ENCODE measurements around the gene RASAL1. TPM values are rescaled to one million over a fixed set of nuclear protein-coding genes. Genes with fewer than 3 reads are reported as not detected.
"Not testable (repeated sequence)": the region's sequence is repeated elsewhere in the genome, so short reads cannot be mapped to it uniquely, and the experiment has no call there.

The RASAL1 gene
- total and polyA plus RNA-seq, 2 experiments from 2014 or later = 0.24 to 0.33 TPM

GRCh38 chr12:113127791-113128199 lies 7.8 kb downstream of the RASAL1 start:
- Histone ChIP-seq H3K9me3 (ENCODE audit: low read depth) (no peaks in the 10 kb centered on the region), H3K36me3 (no peaks in the 10 kb centered on the region), H3K4me1 (ENCODE audit: low read depth) (no peaks in the 10 kb centered on the region), H3K27ac (no peak overlapping the region), H3K4me3 (no peak overlapping the region), H3K27me3 (no peaks in the 10 kb centered on the region)
- no peak for DNase-seq (ENCODE audit: low read depth in 1 of 2, low spot score in 1 of 2)
- no peak for TF ChIP-seq CTCF (IDR thresholded peaks at IDR 0.05; ENCODE audit: low read depth, low read length)

- Histone ChIP-seq H3K4me1 (ENCODE audit: low read depth) (no peaks in the 10 kb centered on the region), H3K9me3 (ENCODE audit: low read depth) (no peaks in the 10 kb centered on the region), H3K4me3 (no peak overlapping the region), H3K36me3 (no peaks in the 10 kb centered on the region), H3K27ac (no peak overlapping the region), H3K27me3 (no peaks in the 10 kb centered on the region)
- no peak for TF ChIP-seq CTCF (IDR thresholded peaks at IDR 0.05; ENCODE audit: low read depth, low read length)
- no peak for DNase-seq (ENCODE audit: low read depth in 1 of 2, low spot score in 1 of 2)
Observed at GRCh38 chr12:113120670-113121370, 14.7 kb downstream of the RASAL1 start.

- no peak for TF ChIP-seq CTCF (IDR thresholded peaks at IDR 0.05; ENCODE audit: low read depth, low read length)
- Histone ChIP-seq H3K36me3 (no peaks in the 10 kb centered on the region), H3K27ac (no peak overlapping the region), H3K27me3 (no peaks in the 10 kb centered on the region), H3K4me1 (ENCODE audit: low read depth) (no peaks in the 10 kb centered on the region), H3K4me3 (no peak overlapping the region), H3K9me3 (ENCODE audit: low read depth) (no peaks in the 10 kb centered on the region)
- no peak for DNase-seq (ENCODE audit: low read depth in 1 of 2, low spot score in 1 of 2)
Observed at GRCh38 chr12:113119980-113120669, 15.4 kb downstream of the RASAL1 start.

- TF ChIP-seq CTCF (IDR thresholded peaks at IDR 0.05; ENCODE audit: low read depth, low read length) = no peak
- no peaks in the 10 kb centered on the region for H3K27me3 ChIP-seq
- DNase-seq (ENCODE audit: low read depth in 1 of 2, low spot score in 1 of 2) = no peak
- no peaks in the 10 kb centered on the region for H3K4me1 ChIP-seq (ENCODE audit: low read depth)
- H3K27ac ChIP-seq = no peak overlapping the region
- H3K4me3 ChIP-seq = no peak overlapping the region
- H3K36me3 ChIP-seq = no peaks in the 10 kb centered on the region
- H3K9me3 ChIP-seq (ENCODE audit: low read depth) = no peaks in the 10 kb centered on the region
Observed at GRCh38 chr12:113118142-113118541, 17.4 kb downstream of the RASAL1 start.

GRCh38 chr12:113117684-113118083 lies 17.9 kb downstream of the RASAL1 start:
- DNase-seq (ENCODE audit: low read depth in 1 of 2, low spot score in 1 of 2); H3K9me3 ChIP-seq (ENCODE audit: low read depth); H3K27ac ChIP-seq; H3K36me3 ChIP-seq; H3K27me3 ChIP-seq; H3K4me1 ChIP-seq (ENCODE audit: low read depth); H3K4me3 ChIP-seq: not testable (repeated sequence)

GRCh38 chr12:113116875-113117274 lies 18.7 kb downstream of the RASAL1 start:
- Histone ChIP-seq H3K36me3 (no peaks in the 10 kb centered on the region), H3K4me3 (no peak overlapping the region), H3K27me3 (no peaks in the 10 kb centered on the region), H3K27ac (no peak overlapping the region), H3K4me1 (ENCODE audit: low read depth) (no peaks in the 10 kb centered on the region), H3K9me3 (ENCODE audit: low read depth) (no peaks in the 10 kb centered on the region)
- TF ChIP-seq CTCF (IDR thresholded peaks at IDR 0.05; ENCODE audit: low read depth, low read length) = no peak
- DNase-seq (ENCODE audit: low read depth in 1 of 2, low spot score in 1 of 2) = no peak

Data from cardiac muscle cell (in vitro differentiated cells and primary cell).